Urinary bladder (tissue), 4 donors: ENCODE data around the gene ZDHHC11B. TPM values are rescaled to one million over a fixed set of nuclear protein-coding genes. Genes with fewer than 3 reads are reported as not detected.
"Not testable (repeated sequence)": the region's sequence is repeated elsewhere in the genome, so short reads cannot be mapped to it uniquely, and the experiment has no call there.

ENCODE experiments used
- DNase-seq: peaks from one replicate; pipeline ENCODE4 v3.0.0-alpha.2; 2015; ENCODE audit errors: extremely low spot score
- H3K27ac ChIP-seq: one replicate; pipeline ENCODE4 v1.5.1; 2013; ENCODE audit warnings: low read depth, mild to moderate bottlenecking, moderate library complexity
- H3K36me3 ChIP-seq: one replicate; pipeline ENCODE4 v1.6.1; 2013; ENCODE audit warnings: mild to moderate bottlenecking, moderate library complexity; ENCODE audit not compliant: insufficient read depth
- H3K4me1 ChIP-seq: one replicate; pipeline ENCODE4 v1.6.1; 2013; ENCODE audit warnings: mild to moderate bottlenecking, moderate library complexity; ENCODE audit not compliant: insufficient read depth
- H3K4me3 ChIP-seq: one replicate; pipeline ENCODE4 v1.5.1; 2013; ENCODE audit warnings: low read depth, low read length
- WGBS: extraction: QIAGEN DNeasy Blood & Tissue Kit; methylation state at CpG from one replicate; pipeline ENCODE4 v1.1.7; 2013; 5-methylcytosine and 5-hydroxymethylcytosine counted together
- polyA plus RNA-seq: library from polyadenylated mRNA; stranded (reverse); fragments of 200-250 nt; gene quantifications from one replicate; pipeline ENCODE4 v1.2.3, GENCODE V29; 2013
- total RNA-seq: library from RNA; depleted of rRNA; stranded (reverse); fragments of >200 nt; gene quantifications from one replicate; pipeline ENCODE4 v1.2.3, GENCODE V29; 2014
- donor health status: healthy with polysubstance abuse.
- donor health status: healthy.

The ZDHHC11B gene
- total and polyA plus RNA-seq, 2 donors: 1.4 to 5.8 TPM

DNA sequence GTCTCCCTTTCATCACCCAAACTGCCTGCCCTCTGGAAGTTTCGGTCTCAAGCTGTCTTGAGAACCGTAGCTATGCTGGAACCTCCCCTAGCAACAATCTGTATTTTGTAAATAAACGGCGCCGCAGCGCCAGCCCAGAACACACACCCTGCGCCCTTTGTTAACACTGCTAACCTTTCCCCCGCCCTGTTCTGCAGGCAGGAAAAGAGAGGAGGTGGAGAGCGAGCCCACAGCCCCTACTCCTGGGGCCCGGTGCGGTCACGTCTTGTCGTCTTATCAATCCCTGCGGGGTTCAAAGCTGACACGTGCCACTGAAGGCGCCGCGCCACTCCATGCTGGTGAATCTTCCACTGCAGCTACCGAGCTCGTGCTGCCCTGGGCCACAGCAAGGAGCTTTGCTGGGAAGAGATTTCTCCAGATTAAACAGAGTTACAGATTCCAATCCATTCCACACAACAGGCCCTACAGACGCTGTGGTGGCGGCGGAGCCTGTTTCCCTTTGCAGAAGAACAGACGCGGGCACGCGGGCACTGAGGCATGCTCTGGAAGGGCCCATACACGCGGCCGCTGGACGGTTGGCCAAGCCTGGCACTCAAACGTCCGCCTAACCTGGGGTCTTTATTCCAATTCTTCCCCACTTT lies 25.3 kb downstream of the ZDHHC11B start:
- 26% methylated on average over 33 of the region's 33 CpGs for WGBS
- Histone ChIP-seq H3K4me3 (no peak overlapping the region), H3K27ac (no peak overlapping the region), H3K4me1 (no peaks in the 10 kb centered on the region), H3K36me3 (no peaks in the 10 kb centered on the region)
- DNase-seq: peak; percentile 89

DNA sequence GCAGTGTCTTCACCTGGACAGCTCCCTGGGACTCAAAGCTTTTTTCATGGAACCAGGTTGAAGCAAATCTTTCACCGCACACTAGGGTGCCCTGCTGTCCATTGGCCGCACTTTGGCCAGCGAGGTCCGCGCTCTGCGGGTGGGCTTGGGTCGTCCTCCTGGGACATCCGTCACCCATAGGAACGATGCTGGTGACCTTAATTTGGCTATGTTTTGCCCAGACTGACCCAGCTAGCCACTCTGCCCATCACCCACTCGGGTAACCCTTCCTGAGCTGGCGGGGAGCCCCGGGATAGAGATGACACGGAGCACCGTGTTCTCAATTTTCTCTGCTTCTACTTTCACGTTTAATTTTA lies 25.9 kb downstream of the ZDHHC11B start:
- WGBS: 64% methylated on average over 15 of the region's 15 CpGs

DNA sequence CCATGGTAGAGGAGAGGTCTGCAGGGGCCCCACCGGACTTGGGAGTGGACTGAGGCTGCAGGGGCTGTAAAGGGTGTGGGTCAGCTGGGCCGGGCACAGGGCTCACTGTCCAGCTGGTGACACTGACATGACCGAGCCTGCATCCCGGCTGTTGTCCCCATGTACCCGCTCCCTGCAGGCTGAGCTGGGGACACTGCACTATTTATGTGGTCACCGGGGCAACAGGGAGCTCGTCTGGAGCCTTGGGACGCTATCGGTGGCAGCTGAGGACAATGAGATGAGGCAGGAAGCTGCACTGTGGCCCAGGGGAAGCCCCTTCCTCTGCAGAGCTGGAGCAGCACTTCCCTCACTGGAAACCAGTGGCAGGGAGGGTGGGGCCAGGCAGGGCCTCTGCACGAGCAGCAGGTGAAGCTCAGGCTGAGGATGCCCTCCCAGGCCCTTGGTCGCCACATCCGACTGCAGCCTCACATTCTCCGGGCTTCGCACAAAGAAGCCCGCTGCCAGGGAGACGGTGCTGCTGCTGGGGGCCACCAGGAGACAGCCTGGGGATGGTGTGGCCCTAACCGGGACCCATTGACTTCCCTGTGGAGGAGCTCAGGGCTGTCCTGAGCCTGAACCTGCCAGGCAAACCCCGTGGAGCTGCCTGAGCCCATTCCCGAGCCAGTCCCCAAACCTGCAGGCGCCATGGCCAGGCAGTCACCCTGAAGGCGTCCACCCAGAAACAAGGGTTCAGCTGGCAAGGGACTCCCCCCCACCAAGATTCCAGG lies 26.4 kb downstream of the ZDHHC11B start:
- no peak overlapping the region for H3K4me3 ChIP-seq
- no peak for DNase-seq
- no peaks in the 10 kb centered on the region for H3K4me1 ChIP-seq
- no peaks in the 10 kb centered on the region for H3K36me3 ChIP-seq
- 69% methylated on average over 21 of the region's 21 CpGs for WGBS
- H3K27ac ChIP-seq: no peak overlapping the region

More for the DNA sequence above, 25.9 kb downstream of the ZDHHC11B start:
- Histone ChIP-seq H3K4me1 (no peaks in the 10 kb centered on the region), H3K27ac (no peak overlapping the region), H3K36me3 (no peaks in the 10 kb centered on the region), H3K4me3 (no peak overlapping the region)
- DNase-seq: no peak

DNA sequence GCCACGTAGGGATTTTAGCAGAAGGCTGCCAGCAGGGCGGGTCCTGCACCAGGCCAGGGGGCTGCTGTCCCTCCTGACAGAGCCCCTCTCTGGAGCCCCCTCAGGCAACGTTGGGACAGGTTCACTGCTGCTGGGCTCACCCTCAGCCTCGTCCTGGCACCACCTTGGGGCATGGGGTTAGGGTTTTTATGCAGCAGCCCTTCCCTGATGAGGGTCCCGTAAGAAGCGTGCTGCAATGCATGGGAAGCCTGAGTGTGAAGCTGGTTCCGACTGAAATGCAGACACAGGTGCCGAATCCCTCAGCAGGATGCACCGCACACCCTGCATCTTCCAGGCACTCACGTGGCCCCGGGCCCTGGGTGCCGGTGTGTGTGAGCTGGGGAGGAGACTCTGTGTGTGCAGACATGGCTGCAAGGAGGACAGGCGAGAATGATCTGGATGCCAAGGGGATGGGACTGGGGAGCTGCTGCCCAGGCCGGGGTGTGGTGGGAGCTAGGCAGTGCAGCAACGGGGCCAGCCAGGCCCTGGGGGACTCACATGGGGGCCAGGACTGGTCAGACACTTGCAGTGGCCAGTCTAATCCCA lies 27.1 kb downstream of the ZDHHC11B start:
- 70% methylated on average over 15 of the region's 15 CpGs for WGBS
- H3K4me3 ChIP-seq: no peak overlapping the region

DNA sequence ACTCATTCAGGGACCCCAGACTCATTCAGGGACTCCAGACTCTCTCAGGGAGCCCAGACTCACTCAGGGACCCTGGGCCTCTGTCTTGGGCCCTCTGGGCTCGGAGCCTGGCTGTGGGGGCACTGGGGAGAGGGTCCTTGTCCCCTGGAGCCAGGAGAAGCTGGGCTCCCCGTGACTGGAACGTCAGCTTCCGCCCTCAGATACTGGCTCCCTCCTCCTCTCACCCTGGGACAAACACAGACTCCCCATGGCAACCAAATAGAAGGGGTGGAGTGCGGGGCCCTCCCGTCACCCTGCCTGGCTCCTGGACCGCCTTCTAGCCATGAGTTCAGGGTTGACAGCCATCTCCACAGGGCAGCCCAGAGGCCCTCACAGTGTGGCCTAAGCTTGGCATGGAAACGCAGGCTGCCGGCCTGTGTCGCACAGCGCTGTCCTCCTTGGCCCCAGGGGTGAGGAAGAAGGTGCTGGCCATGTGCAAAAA lies 27.6 kb downstream of the ZDHHC11B start:
- no peak overlapping the region for H3K27ac ChIP-seq
- H3K4me3 ChIP-seq: no peak overlapping the region
- no peaks in the 10 kb centered on the region for H3K4me1 ChIP-seq
- 24% methylated on average over 11 of the region's 11 CpGs for WGBS
- no peaks in the 10 kb centered on the region for H3K36me3 ChIP-seq
- no peak for DNase-seq

More for the DNA sequence above, 27.1 kb downstream of the ZDHHC11B start:
- DNase-seq: no peak
- H3K36me3 ChIP-seq: no peaks in the 10 kb centered on the region
- H3K27ac ChIP-seq: no peak overlapping the region
- H3K4me1 ChIP-seq: no peaks in the 10 kb centered on the region

DNA sequence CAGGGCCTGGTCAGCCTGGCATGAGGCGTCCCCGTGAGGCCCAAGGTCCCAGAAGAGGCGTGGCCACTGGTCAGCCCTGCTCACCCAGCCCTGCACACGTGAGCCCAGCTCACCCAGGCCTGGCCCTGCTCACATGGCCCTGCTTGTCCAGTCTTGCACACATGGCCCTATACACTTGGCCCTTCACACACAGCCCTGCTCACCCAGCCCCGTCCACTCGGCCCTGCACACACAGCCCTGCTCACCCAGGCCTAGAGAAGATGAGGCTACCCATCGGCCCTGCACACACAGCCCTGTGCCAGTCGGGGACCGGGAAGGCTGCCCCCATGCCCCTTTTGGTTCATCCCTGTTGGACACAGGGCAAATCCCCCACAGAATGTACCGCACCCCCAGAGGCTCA lies 28.4 kb downstream of the ZDHHC11B start:
- no peaks in the 10 kb centered on the region for H3K4me1 ChIP-seq
- no peak overlapping the region for H3K27ac ChIP-seq
- 84% methylated on average over 10 of the region's 10 CpGs for WGBS
- no peak overlapping the region for H3K4me3 ChIP-seq
- DNase-seq: no peak
- no peaks in the 10 kb centered on the region for H3K36me3 ChIP-seq

DNA sequence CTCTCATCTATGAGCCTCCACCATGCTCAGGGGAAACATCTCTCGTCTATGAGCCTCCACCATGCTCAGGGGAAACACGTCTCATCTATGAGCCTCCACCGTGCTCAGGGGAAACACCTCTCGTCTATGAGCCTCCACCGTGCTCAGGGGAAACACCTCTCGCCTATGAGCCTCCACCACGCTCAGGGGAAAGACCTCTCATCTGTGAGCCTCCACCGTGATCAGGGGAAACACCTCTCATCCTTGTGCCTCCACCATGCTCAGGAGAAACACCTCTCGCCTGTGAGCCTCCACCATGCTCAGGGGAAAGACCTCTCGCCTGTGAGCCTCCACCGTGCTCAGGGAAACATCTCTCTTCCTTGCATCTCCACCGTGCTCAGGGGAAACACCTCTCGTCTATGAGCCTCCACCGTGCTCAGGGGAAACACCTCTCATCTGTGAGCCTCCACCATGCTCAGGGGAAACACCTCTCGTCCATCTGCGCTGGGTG lies 30.3 kb downstream of the ZDHHC11B start:
- H3K36me3 ChIP-seq, H3K27ac ChIP-seq, H3K4me1 ChIP-seq, H3K4me3 ChIP-seq, DNase-seq: not testable (repeated sequence)
- 64% methylated on average over 16 of the region's 16 CpGs for WGBS

DNA sequence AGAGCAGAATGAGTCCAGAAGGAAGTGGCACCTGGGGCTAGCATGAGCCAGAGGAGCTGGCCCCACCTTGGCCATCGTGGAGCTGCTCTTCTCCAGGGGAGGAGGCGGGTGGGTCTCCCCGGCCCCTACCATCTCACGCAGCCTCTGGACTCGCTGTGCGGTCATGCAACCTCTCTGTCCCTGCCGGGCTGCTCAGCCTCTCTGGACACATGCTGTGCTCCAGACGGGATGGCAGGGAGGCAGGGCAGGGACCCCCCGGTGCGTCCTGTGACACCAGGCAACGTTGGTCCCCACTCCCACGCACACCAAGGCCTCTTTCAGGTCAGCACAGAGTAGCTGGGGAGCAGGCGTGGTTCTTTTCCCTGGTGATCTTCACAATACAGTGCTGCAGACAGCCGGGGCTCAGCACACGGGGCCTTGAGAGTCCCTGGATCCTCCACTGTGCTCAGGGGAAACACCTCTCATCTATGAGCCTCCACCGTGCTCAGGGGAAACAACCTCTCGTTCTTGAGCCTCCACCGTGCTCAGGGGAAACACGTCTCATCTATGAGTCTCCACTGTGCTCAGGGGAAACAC lies 30.9 kb downstream of the ZDHHC11B start:
- not testable (repeated sequence) for DNase-seq, H3K36me3 ChIP-seq, H3K4me3 ChIP-seq, H3K27ac ChIP-seq, H3K4me1 ChIP-seq
- WGBS: 82% methylated on average over 16 of the region's 19 CpGs

DNA sequence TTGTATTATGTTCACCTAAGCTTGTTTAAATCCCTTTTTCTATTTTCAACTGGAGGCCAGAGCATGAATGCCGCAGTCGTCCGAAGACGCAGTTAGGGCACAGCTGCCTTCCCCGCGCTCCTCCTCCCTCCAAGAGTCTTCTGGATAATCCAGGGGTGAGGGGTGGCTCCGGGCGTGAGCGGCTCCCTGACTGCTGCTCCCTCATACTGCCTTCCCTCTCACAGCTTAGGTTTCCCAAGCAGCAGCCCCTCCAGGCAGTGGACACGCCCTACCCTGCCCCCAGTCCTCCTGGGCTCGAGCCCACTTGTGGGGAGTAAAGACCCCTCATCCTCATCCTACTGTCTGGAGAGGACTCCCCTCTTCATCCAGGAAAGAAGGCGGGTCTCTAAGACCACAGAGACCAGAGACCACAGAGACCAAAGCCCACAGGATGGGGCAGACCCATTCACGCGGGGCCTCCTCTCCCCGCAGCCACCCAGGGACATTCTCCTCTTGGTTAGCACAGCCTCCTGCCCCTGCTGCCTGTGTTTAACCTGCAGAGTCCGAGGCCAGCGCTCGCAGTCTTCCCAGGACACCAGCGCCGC lies 31.9 kb downstream of the ZDHHC11B start:
- H3K36me3 ChIP-seq, H3K27ac ChIP-seq, DNase-seq, H3K4me1 ChIP-seq, H3K4me3 ChIP-seq: not testable (repeated sequence)
- 65% methylated on average over 20 of the region's 20 CpGs for WGBS

DNA sequence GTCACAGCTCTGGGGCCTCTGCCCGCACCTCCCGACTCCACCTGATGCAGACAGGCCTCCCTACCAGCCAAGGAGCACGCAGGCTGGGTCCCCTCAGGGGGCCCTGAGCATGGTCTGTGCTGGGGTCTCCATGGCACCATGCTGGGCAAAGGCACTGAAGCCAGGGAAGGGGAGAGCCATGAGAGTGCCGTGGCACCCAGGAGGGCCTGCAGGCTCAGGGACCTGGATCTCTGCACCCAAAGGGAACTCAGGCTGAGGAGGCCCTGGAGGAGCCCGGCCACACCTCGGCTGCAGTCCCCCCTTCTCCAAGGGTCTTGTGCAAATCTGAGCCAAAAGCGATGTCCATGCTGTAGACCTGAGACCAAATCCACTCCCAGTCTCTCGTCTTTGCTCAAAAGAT lies 32.5 kb downstream of the ZDHHC11B start:
- H3K4me3 ChIP-seq, H3K4me1 ChIP-seq, H3K36me3 ChIP-seq, DNase-seq, H3K27ac ChIP-seq: not testable (repeated sequence)
- WGBS: 95% methylated on average over 8 of the region's 8 CpGs

DNA sequence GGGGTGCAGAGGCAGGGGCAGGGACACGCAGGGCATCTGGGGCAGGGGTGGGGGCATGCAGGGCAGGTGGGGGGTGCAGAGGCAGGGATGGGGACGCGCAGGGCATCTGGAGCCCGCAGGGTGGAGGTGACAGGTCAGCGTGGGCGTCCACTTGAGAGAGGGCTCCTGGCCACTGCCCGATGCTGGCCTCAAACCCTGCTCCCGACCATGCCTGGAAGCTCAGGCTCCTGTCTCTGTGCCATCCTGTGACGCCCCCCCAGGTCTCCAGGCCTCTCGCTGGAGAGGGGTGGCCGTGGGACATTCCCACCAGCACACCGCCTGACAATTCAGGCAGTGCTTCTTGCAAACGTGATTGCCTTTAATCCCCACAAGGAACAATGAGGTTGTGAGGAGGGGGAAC lies 33.0 kb downstream of the ZDHHC11B start:
- no peak for DNase-seq
- Histone ChIP-seq H3K4me3 (no peak overlapping the region), H3K36me3 (no peaks in the 10 kb centered on the region), H3K4me1 (no peaks in the 10 kb centered on the region), H3K27ac (no peak overlapping the region)
- WGBS: 88% methylated on average over 11 of the region's 13 CpGs

DNA sequence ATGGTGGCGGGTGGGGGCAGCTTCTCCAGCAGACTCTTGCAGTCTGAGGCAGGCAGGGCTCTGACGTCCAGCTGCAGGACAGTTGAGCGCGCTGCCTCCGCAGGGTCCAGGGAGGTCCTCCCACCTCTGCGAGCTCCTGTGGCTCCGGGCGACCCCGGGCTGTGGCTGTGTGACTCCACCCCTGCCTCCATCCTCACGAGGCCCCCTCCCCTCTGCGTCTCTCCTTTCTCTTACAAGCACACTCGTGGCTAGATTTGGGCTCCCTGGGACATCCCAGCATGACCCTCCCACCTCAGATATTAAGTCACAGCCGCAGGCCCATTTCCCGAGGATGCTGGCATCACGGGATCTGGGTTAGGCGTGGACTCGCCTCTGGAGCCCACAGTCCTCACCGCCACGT lies 34.3 kb downstream of the ZDHHC11B start:
- 95% methylated on average over 7 of the region's 19 CpGs for WGBS
- H3K36me3 ChIP-seq, DNase-seq, H3K4me1 ChIP-seq, H3K27ac ChIP-seq, H3K4me3 ChIP-seq: not testable (repeated sequence)

DNA sequence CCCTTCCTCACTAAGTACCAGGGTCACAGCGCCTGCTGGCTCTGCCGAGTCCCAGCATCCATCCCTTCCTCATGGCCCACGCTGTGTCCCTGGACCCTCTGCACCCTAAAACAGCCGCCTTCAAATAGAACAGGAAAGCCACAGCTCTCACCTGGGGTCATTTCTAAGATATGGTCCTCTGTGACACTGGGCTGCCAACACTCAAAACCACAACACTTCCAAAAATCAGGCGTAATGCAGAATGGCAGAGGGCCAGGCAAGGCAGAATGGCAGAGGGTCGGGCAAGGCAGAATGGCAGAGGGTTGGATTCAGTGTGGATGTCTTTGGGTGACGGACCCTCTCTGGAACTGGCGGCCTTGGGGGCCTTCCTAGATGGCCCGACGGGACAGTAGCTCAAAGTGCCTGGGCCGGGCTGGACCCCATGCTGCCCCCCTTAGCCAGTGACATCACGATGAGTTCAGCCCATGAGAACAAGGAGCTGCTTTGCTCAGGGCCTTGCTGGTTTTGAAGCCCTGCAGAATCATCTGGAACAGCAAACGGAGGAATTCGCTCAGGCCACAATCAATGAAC lies 35.3 kb downstream of the ZDHHC11B start:
- DNase-seq: no peak
- whole genome bisulfite sequencing: 88% methylated on average over 14 of the region's 14 CpGs
- no peak overlapping the region for H3K4me3 ChIP-seq

More for the DNA sequence above, 35.3 kb downstream of the ZDHHC11B start:
- Histone ChIP-seq H3K4me1 (no peaks in the 10 kb centered on the region), H3K36me3 (no peaks in the 10 kb centered on the region), H3K27ac (no peak overlapping the region)
